Activated naive CD4-positive, alpha-beta T cell treated with anti-CD3 and anti-CD28 coated beads, Interleukin-2, amount 10 ng/mL, durations not matched to agents 7 days and 5 days (primary cell): Measurements from ENCODE around the gene OTUD3.
"Not testable (repeated sequence)": the region's sequence is repeated elsewhere in the genome, so short reads cannot be mapped to it uniquely, and the experiment has no call there.

Source experiments
- CTCF ChIA-PET: fragments of 350-600 bp; sonication (Branson Sonifier 250); formaldehyde crosslinking; loops from one replicate; lab custom pipeline; 2021; ENCODE audit warnings: antibody characterized with exemption; lab: Charles Lee
- DNase-seq: peaks from one replicate; pipeline ENCODE4 v3.0.0-alpha.2; 2020
- H3K27ac Mint-ChIP-seq: one replicate; pipeline ENCODE4 v1.8.0; 2021; ENCODE audit warnings: mild to moderate bottlenecking, moderate library complexity, mixed read lengths
- H3K27me3 Mint-ChIP-seq: one replicate; pipeline ENCODE4 v1.8.0; 2021; ENCODE audit warnings: mild to moderate bottlenecking, mixed read lengths
- H3K36me3 Mint-ChIP-seq: one replicate; pipeline ENCODE4 v1.8.0; 2021; ENCODE audit warnings: mixed read lengths
- H3K4me1 Mint-ChIP-seq: one replicate; pipeline ENCODE4 v1.8.0; 2021; ENCODE audit warnings: mixed read lengths
- H3K4me3 Mint-ChIP-seq: one replicate; pipeline ENCODE4 v1.8.0; 2021; ENCODE audit warnings: mild to moderate bottlenecking, moderate library complexity, mixed read lengths
- H3K9me3 Mint-ChIP-seq: one replicate; pipeline ENCODE4 v1.8.0; 2021; ENCODE audit warnings: mixed read lengths

The OTUD3 gene

DNA sequence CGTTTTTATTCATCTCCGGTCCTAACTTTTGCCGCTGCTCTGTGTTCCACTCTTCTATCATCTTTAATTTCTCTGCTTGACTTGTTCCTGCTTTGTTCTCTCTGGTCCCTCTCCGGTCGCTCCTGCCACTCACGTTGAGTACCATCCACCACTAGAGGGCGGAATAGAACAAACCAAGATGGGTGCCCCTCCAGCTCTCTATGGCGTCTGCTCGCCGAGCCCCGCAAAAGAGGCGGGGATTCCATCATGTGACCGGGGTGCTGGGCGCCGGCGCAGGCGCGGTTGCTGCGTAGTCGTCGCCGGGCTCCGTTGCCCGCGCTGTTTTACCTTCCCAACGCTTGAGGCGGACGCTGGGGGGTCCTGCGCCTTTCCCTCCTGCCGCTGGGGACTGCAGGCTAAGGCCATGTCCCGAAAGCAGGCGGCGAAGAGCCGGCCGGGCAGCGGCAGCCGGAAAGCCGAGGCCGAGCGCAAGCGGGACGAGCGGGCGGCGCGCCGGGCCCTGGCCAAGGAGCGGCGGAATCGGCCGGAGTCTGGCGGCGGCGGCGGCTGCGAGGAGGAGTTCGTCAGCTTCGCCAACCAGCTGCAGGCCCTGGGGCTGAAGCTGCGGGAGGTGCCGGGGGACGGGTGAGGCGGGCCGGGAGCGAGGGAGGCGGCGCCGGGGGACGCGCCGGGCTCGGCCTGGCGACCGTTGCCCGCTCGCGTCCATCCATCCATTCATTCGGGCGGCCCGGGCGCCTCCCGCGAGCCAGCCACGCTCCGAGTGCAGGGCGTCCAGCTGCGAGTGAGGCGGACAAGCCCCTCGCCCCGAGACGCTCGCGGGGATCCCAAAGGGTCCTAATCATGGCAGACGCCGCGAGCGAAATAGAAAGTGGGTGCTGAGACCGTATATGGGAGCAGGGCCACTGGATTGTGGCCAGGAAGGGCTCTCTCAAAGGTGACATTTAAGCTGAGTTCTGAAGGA, at the start of gene OTUD3:
OTUD3 (plus strand) TSS at position 285 of the 961 bp plus-strand sequence; CDS start at position 404, 119 bp downstream.
- Mint-ChIP-seq H3K9me3 (peaks cover 4% of the 10 kb centered on the region), H3K27ac (peak within 1 kb of the TSS; percentile 77), H3K27me3 (peaks cover 14% of the 10 kb centered on the region), H3K4me1 (peaks cover 36% of the 10 kb centered on the region), H3K36me3 (peaks cover 4% of the 10 kb centered on the region), H3K4me3 (peak within 1 kb of the TSS; percentile 85)
- CTCF ChIA-PET: interaction anchor here (0.6 to 2.3 kb wide), 6 partner anchors 12 to 480 kb away, joined by 3 to 12 read pairs (median 3); no protein-coding TSS in a partner anchor
- DNase-seq: peak; percentile 97

GRCh38 chr1:19835578-19835977, 46.6 kb upstream of the OTUD3 start:
- H3K27me3 Mint-ChIP-seq: peaks cover 37% of the 10 kb centered on the region
- no peak overlapping the region for H3K4me3 Mint-ChIP-seq
- H3K9me3 Mint-ChIP-seq: no peaks in the 10 kb centered on the region
- no peak for DNase-seq
- H3K36me3 Mint-ChIP-seq: no peaks in the 10 kb centered on the region
- H3K27ac Mint-ChIP-seq: no peak overlapping the region
- no peaks in the 10 kb centered on the region for H3K4me1 Mint-ChIP-seq
- CTCF ChIA-PET: no interaction called here

GRCh38 chr1:19837866-19838265, 44.3 kb upstream of the OTUD3 start:
- no peak for DNase-seq
- H3K4me1 Mint-ChIP-seq: no peaks in the 10 kb centered on the region
- H3K36me3 Mint-ChIP-seq: no peaks in the 10 kb centered on the region
- CTCF ChIA-PET: no interaction called here
- H3K27ac Mint-ChIP-seq: no peak overlapping the region
- no peak overlapping the region for H3K4me3 Mint-ChIP-seq
- H3K27me3 Mint-ChIP-seq: peaks cover 28% of the 10 kb centered on the region
- H3K9me3 Mint-ChIP-seq: no peaks in the 10 kb centered on the region

DNA sequence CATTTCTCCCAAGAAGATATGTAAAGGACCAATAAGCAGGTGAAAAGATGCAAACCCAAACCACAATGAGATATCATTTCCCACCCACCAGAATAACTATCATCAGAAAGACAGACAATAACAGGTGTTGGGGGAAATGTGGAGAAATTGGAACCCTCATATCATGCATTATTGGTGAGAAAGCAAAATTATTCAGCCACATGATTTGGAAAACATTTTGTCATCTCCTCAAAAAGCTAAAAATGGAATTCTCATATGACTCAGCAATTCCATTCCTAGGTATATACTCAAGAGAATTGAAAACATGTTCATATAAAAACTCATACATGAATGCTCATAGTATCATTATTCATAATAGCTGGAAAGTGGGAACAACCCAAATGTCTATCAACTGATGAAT, 42.0 kb upstream of the OTUD3 start:
- no peaks in the 10 kb centered on the region for H3K4me1 Mint-ChIP-seq
- CTCF ChIA-PET: no interaction called here
- no peak overlapping the region for H3K27ac Mint-ChIP-seq
- DNase-seq: no peak
- peaks cover 30% of the 10 kb centered on the region for H3K27me3 Mint-ChIP-seq
- H3K36me3 Mint-ChIP-seq: no peaks in the 10 kb centered on the region
- no peak overlapping the region for H3K4me3 Mint-ChIP-seq
- H3K9me3 Mint-ChIP-seq: no peaks in the 10 kb centered on the region

DNA sequence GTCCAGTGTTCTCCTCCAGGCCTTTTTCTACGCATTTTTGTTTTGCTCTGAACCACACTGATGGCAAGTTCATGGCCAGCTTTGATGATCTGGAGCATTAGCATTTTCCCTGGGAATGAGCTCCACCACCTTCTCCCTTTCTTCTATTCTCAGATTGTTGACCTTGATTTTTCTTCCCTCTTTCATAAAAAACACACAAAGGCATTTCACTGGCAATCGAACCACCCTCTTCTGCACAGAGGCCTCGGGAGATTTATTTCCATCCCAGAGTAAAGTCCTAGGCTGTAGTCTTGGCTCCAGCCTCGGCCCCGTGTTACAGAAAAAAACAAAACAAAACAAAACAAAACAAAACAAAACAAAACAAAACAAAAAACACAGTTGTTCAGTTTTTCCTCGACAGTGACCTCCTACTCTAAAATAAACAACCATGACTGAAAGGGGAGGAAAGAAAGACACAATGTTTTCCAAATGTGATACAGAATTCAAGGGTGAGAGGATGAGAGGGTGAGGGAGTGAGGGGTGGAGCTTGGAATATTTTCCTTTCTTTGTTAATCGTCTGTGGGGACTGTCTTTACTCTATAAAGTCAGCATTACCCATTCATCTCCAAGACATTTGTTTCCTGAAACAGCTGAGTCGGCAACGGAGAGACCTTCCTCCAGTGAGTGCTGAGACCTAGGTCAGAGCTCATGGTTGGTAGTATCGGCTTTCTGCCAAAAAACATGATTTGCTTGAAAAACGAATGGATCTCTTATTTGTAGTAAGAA, 37.3 kb upstream of the OTUD3 start:
- H3K4me1 Mint-ChIP-seq: no peaks in the 10 kb centered on the region
- H3K27ac Mint-ChIP-seq: no peak overlapping the region
- no peak overlapping the region for H3K4me3 Mint-ChIP-seq
- no peaks in the 10 kb centered on the region for H3K9me3 Mint-ChIP-seq
- no peak for DNase-seq
- CTCF ChIA-PET: interaction anchor here (1.2 kb wide), 1 partner anchor 651 kb away, joined by 3 read pairs; no protein-coding TSS in a partner anchor
- peaks cover 32% of the 10 kb centered on the region for H3K27me3 Mint-ChIP-seq
- no peaks in the 10 kb centered on the region for H3K36me3 Mint-ChIP-seq

GRCh38 chr1:19845555-19845954, 36.6 kb upstream of the OTUD3 start:
- H3K4me3 Mint-ChIP-seq: no peak overlapping the region
- no peaks in the 10 kb centered on the region for H3K36me3 Mint-ChIP-seq
- H3K4me1 Mint-ChIP-seq: no peaks in the 10 kb centered on the region
- H3K27ac Mint-ChIP-seq: no peak overlapping the region
- no peak for DNase-seq
- CTCF ChIA-PET: interaction anchor here (0.6 to 1.2 kb wide), 2 partner anchors 650 to 732 kb away, joined by 3 to 4 read pairs; no protein-coding TSS in a partner anchor
- peaks cover 32% of the 10 kb centered on the region for H3K27me3 Mint-ChIP-seq
- no peaks in the 10 kb centered on the region for H3K9me3 Mint-ChIP-seq

- Mint-ChIP-seq H3K27ac (no peak overlapping the region), H3K27me3 (peaks cover 32% of the 10 kb centered on the region), H3K4me3 (no peak overlapping the region), H3K4me1 (no peaks in the 10 kb centered on the region), H3K9me3 (no peaks in the 10 kb centered on the region), H3K36me3 (no peaks in the 10 kb centered on the region)
- no peak for DNase-seq
- CTCF ChIA-PET: interaction anchor here (0.6 to 1.2 kb wide), 2 partner anchors 649 to 732 kb away, joined by 3 to 4 read pairs; no protein-coding TSS in a partner anchor
Observed at GRCh38 chr1:19846338-19846737, 35.9 kb upstream of the OTUD3 start.

GRCh38 chr1:19847334-19847733, 34.9 kb upstream of the OTUD3 start:
- DNase-seq, H3K4me1 Mint-ChIP-seq, H3K36me3 Mint-ChIP-seq, H3K9me3 Mint-ChIP-seq, H3K27ac Mint-ChIP-seq, H3K4me3 Mint-ChIP-seq: not testable (repeated sequence)
- CTCF ChIA-PET: interaction anchor here (1.1 kb wide), 1 partner anchor 14 kb away, joined by 3 read pairs; no protein-coding TSS in a partner anchor
- peaks cover 35% of the 10 kb centered on the region for H3K27me3 Mint-ChIP-seq

DNA sequence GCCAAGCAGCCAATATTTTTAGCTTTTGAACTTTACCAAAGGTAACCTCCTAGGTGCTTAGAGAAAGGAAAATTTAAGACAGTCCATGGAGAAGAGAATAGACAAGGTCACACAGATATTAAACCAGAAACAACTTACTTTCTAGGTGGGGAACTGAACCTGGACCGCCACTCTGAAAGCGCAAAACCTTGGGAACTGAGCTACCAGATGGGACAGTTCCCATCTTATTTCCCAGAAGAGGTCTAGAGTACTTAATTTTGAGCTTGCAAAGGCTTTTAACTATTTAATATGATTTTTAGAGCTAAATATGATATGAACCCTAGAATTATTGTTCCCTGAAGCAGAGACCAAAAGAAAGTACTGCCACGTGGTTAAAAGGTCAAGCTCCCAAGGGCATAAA, 32.9 kb upstream of the OTUD3 start:
- H3K36me3 Mint-ChIP-seq, H3K27ac Mint-ChIP-seq, DNase-seq, H3K4me3 Mint-ChIP-seq, H3K9me3 Mint-ChIP-seq, H3K4me1 Mint-ChIP-seq: not testable (repeated sequence)
- CTCF ChIA-PET: interaction anchor here (0.6 kb wide), 1 partner anchor 304 kb away, joined by 3 read pairs; no protein-coding TSS in a partner anchor
- peaks cover 37% of the 10 kb centered on the region for H3K27me3 Mint-ChIP-seq

DNA sequence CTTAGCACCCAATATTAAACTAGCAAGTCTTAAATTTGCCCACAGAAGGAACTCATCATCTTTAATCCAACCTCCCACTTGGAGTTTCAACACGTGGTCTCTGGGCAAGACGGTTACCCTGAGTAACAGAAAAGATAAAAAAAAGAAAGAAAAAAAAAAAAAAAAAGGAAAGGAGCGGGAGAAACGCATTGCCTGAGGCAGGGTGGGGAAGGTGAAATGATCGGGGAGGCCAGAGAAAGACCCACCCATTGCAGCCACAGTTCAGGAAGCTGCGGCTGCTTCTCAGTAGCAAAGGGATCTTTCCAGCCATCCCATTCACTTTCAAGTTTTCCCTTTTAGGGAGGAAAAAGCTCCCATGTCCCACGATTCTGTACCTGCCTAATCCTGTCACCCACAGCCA, 32.0 kb upstream of the OTUD3 start:
- Mint-ChIP-seq H3K36me3 (no peaks in the 10 kb centered on the region), H3K9me3 (no peaks in the 10 kb centered on the region), H3K4me3 (no peak overlapping the region), H3K4me1 (no peaks in the 10 kb centered on the region), H3K27ac (no peak overlapping the region), H3K27me3 (peaks cover 29% of the 10 kb centered on the region)
- DNase-seq: no peak
- CTCF ChIA-PET: no interaction called here

DNA sequence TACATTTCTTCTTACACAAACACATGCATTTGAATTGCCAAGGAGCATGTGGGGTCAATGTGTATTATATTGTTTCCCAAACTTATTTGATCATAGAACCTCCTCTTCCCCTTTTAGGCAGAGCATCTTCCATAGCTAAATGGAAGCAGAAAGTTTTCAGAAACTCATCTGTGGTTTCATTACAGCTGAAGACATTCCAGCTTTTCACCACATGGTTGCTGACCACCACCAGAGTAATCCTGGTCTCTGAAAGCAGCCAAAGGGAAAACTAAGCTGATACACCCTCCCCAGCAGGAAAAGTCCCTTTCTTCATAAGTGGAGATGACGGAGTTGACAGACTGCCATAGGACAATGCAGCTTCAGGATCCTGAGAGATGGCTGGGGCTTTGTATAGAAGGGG, 30.2 kb upstream of the OTUD3 start:
- no peak for DNase-seq
- Mint-ChIP-seq H3K4me1 (no peaks in the 10 kb centered on the region), H3K4me3 (no peak overlapping the region), H3K9me3 (no peaks in the 10 kb centered on the region), H3K27ac (no peak overlapping the region), H3K36me3 (no peaks in the 10 kb centered on the region), H3K27me3 (peaks cover 15% of the 10 kb centered on the region)
- CTCF ChIA-PET: no interaction called here

- H3K27me3 Mint-ChIP-seq: peaks cover 5% of the 10 kb centered on the region
- CTCF ChIA-PET: interaction anchor here (0.6 kb wide), 1 partner anchor 50 kb away, joined by 4 read pairs; no protein-coding TSS in a partner anchor
- no peaks in the 10 kb centered on the region for H3K4me1 Mint-ChIP-seq
- H3K9me3 Mint-ChIP-seq: no peaks in the 10 kb centered on the region
- no peak overlapping the region for H3K4me3 Mint-ChIP-seq
- no peak overlapping the region for H3K27ac Mint-ChIP-seq
- DNase-seq: no peak
- no peaks in the 10 kb centered on the region for H3K36me3 Mint-ChIP-seq
Observed at GRCh38 chr1:19854866-19855265, 27.3 kb upstream of the OTUD3 start.

- H3K27ac Mint-ChIP-seq: no peak overlapping the region
- DNase-seq: no peak
- no peaks in the 10 kb centered on the region for H3K4me1 Mint-ChIP-seq
- H3K27me3 Mint-ChIP-seq: peaks cover 13% of the 10 kb centered on the region
- no peaks in the 10 kb centered on the region for H3K36me3 Mint-ChIP-seq
- H3K9me3 Mint-ChIP-seq: peaks cover 6% of the 10 kb centered on the region
- H3K4me3 Mint-ChIP-seq: no peak overlapping the region
- CTCF ChIA-PET: interaction anchor here (0.7 kb wide), 1 partner anchor 840 kb away, joined by 3 read pairs; no protein-coding TSS in a partner anchor
Observed at GRCh38 chr1:19858893-19859292, 23.3 kb upstream of the OTUD3 start.

DNA sequence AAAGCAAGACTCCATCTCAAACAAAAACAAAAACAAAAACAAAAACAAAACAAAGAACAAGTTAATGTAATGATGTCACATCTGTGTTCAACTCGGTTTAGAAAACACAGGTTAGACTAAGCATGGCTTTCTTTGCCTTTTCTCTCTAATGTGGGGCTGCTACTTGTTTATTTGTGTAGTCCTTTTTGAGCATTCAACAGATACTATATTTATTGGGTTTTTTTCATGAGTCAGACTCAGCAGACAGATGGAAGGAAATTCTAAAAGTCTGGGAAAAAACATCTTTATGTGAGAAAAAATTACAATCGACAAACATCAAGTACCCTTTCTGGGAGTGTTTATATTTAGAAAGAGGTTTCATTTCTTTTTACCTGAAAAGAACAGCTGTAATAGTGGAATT, 22.3 kb upstream of the OTUD3 start:
- CTCF ChIA-PET: no interaction called here
- H3K36me3 Mint-ChIP-seq: no peaks in the 10 kb centered on the region

More for the DNA sequence above, 22.3 kb upstream of the OTUD3 start:
- Mint-ChIP-seq H3K27ac (no peak overlapping the region), H3K27me3 (peaks cover 13% of the 10 kb centered on the region), H3K4me1 (no peaks in the 10 kb centered on the region), H3K4me3 (no peak overlapping the region), H3K9me3 (peaks cover 6% of the 10 kb centered on the region)
- DNase-seq: no peak
